GM12878 (cell line): ENCODE data around the gene TET3.

Experiments
- EP300 ChIP-seq, 2 experiments: fragments of 150-350 bp in 1 of 2; IDR thresholded peaks; 2 replicates each; pipeline ENCODE4 v1.6.1; 2011 to 2012; ENCODE audit warnings: low read depth in 2 of 2, low read length in 2 of 2, borderline replicate concordance in 1 of 2, improper control_type of control experiment in 1 of 2, inconsistent platforms in 1 of 2; ENCODE audit not compliant: control insufficient read depth in 1 of 2
- RAD21 ChIP-seq: IDR thresholded peaks from 2 replicates; pipeline ENCODE4 v1.6.1; 2011; ENCODE audit warnings: mild to moderate bottlenecking, low read depth, low read length, moderate library complexity; ENCODE audit not compliant: insufficient read depth

- TF ChIP-seq RAD21 (no peak), EP300 (IDR thresholded peaks at IDR 0.05; ENCODE audit: borderline replicate concordance in 1 of 2, control insufficient read depth in 1 of 2, low read depth in 2 of 2, low read length in 2 of 2) (no peak)
Measured at GRCh38 chr2:73956218-73956865, 28.4 kb upstream of the TET3 start.
